H1 (cell line): ENCODE data around the gene AIRE.

Source experiments
- ATF2 ChIP-seq: IDR thresholded peaks from 2 replicates; pipeline ENCODE4 v1.6.1; 2012; ENCODE audit warnings: low read length, inconsistent platforms
- ATF3 ChIP-seq: IDR thresholded peaks from 2 replicates; pipeline ENCODE4 v1.6.1; 2011; ENCODE audit warnings: low read depth, mild to moderate bottlenecking, low read length; ENCODE audit not compliant: insufficient read depth
- CTCF ChIP-seq, 3 experiments: IDR thresholded peaks; 1 replicate in 2 of 3; 2 replicates in 1 of 3; pipeline versions ENCODE4 v1.5.1 to v1.6.1; 2011; ENCODE audit warnings: low read length in 3 of 3, mild to moderate bottlenecking in 3 of 3, inconsistent platforms in 2 of 3, low read depth in 1 of 3, moderate library complexity in 1 of 3; ENCODE audit not compliant: insufficient read depth in 1 of 3; ENCODE audit errors: control extremely low read depth in 1 of 3
- EP300 ChIP-seq, 2 experiments: IDR thresholded peaks; 1 replicate in 1 of 2; 2 replicates in 1 of 2; pipeline ENCODE4 v1.6.1; 2011 to 2012; ENCODE audit warnings: low read depth in 2 of 2, low read length in 2 of 2, mild to moderate bottlenecking in 2 of 2, borderline replicate concordance in 1 of 2, inconsistent platforms in 1 of 2, moderate library complexity in 1 of 2
- EZH2 ChIP-seq: fragments of 200-600 bp; sonication (generic); IDR thresholded peaks from 2 replicates; pipeline ENCODE4 v1.7.1; 2012; ENCODE audit warnings: low read depth, mild to moderate bottlenecking, moderate library complexity, low read length, inconsistent platforms; ENCODE audit not compliant: severe bottlenecking
- MAFK ChIP-seq: IDR thresholded peaks from 2 replicates; pipeline ENCODE4 v1.6.1; 2012; ENCODE audit warnings: low read depth, mild to moderate bottlenecking, improper control_type of control experiment, low read length
- MAX ChIP-seq: IDR thresholded peaks from 2 replicates; pipeline ENCODE4 v1.6.1; 2012; ENCODE audit warnings: inconsistent platforms
- POLR2A ChIP-seq, 2 experiments: IDR thresholded peaks; 1 replicate in 1 of 2; 2 replicates in 1 of 2; pipeline ENCODE4 v1.6.1; 2011; ENCODE audit warnings: low read depth in 2 of 2, low read length in 2 of 2, mild to moderate bottlenecking in 2 of 2; ENCODE audit errors: control extremely low read depth in 1 of 2
- POLR2AphosphoS5 ChIP-seq: IDR thresholded peaks from 2 replicates; pipeline ENCODE4 v1.6.1; 2011; ENCODE audit warnings: low read depth, low read length
- RAD21 ChIP-seq, 2 experiments: IDR thresholded peaks in 1 of 2; conservative IDR thresholded peaks in 1 of 2; 2 replicates each; pipeline ENCODE4 v1.6.1; 2011; ENCODE audit warnings: low read depth in 2 of 2, low read length in 2 of 2, improper control_type of control experiment in 1 of 2, inconsistent platforms in 1 of 2, mild to moderate bottlenecking in 1 of 2, moderate library complexity in 1 of 2
- SP1 ChIP-seq: IDR thresholded peaks from 2 replicates; pipeline ENCODE4 v1.6.1; 2011; ENCODE audit warnings: low read depth, low read length

GRCh38 chr21:44319407-44320065, 33.9 kb downstream of the AIRE start:
- TF ChIP-seq POLR2A (IDR thresholded peaks at IDR 0.05; ENCODE audit: control extremely low read depth in 1 of 2, low read depth in 2 of 2, low read length in 2 of 2) (no peak), ATF3 (no peak), SP1 (no peak), POLR2AphosphoS5 (no peak), CTCF (IDR thresholded peaks at IDR 0.05; ENCODE audit: control extremely low read depth in 1 of 3, insufficient read depth in 1 of 3, low read depth in 1 of 3, low read length in 3 of 3) (no peak), MAX (no peak), MAFK (no peak), ATF2 (no peak), EP300 (IDR thresholded peaks at IDR 0.05; ENCODE audit: borderline replicate concordance in 1 of 2, low read depth in 2 of 2, low read length in 2 of 2) (no peak), EZH2 (no peak), RAD21 (IDR thresholded peaks at IDR 0.05 in 1 of 2, conservative IDR thresholded peaks at IDR 0.05 in 1 of 2; ENCODE audit: low read depth in 2 of 2, low read length in 2 of 2) (no peak)
